ENCODE data around the gene CARD10.

GRCh38 chr22:37558815-37559214 is 39.6 kb upstream of the CARD10 start:
- TF ChIP-seq HDAC2 (IDR thresholded peaks at IDR 0.05; ENCODE audit: borderline replicate concordance in 1 of 2, low read depth in 2 of 2, low read length in 2 of 2), result no peak
- TF ChIP-seq CTCF (IDR thresholded peaks at IDR 0.05; ENCODE audit: control extremely low read depth in 1 of 3, insufficient read depth in 1 of 3, low read depth in 1 of 3, low read length in 3 of 3), result no peak
- TF ChIP-seq JUND (IDR thresholded peaks at IDR 0.05; ENCODE audit: low read length), result no peak
- TF ChIP-seq TEAD4 (IDR thresholded peaks at IDR 0.05; ENCODE audit: low read depth, low read length), result no peak
- no peak for TF ChIP-seq ZNF274 (IDR thresholded peaks at IDR 0.05; ENCODE audit: borderline replicate concordance, extremely low read depth, low read length)
- TF ChIP-seq SP1 (IDR thresholded peaks at IDR 0.05; ENCODE audit: low read depth, low read length), result no peak
- no peak for TF ChIP-seq CREB1 (IDR thresholded peaks at IDR 0.05)
- no peak for TF ChIP-seq KDM5A (IDR thresholded peaks at IDR 0.05; ENCODE audit: low read length)
- no peak for TF ChIP-seq MAX (IDR thresholded peaks at IDR 0.05)
- TF ChIP-seq USF2 (IDR thresholded peaks at IDR 0.05; ENCODE audit: low read length), result no peak
- TF ChIP-seq SIN3A (conservative IDR thresholded peaks at IDR 0.05 in 1 of 2, IDR thresholded peaks at IDR 0.05 in 1 of 2; ENCODE audit: low read depth in 1 of 2, low read length in 2 of 2), result no peak
- TF ChIP-seq EP300 (IDR thresholded peaks at IDR 0.05; ENCODE audit: borderline replicate concordance in 1 of 2, low read depth in 2 of 2, low read length in 2 of 2), result no peak
- no peak for TF ChIP-seq CEBPB (IDR thresholded peaks at IDR 0.05; ENCODE audit: low read depth, low read length)
- no peak for TF ChIP-seq RAD21 (IDR thresholded peaks at IDR 0.05 in 1 of 2, conservative IDR thresholded peaks at IDR 0.05 in 1 of 2; ENCODE audit: low read depth in 2 of 2, low read length in 2 of 2)
